K562 (cell line): ENCODE results near the gene GPATCH4. TPM values are rescaled to one million over a fixed set of nuclear protein-coding genes. Genes with fewer than 3 reads are reported as not detected.

Experiments
- LARP7 ChIP-seq: fragments of 450-650 bp; IDR thresholded peaks from 2 replicates; pipeline ENCODE4 v1.6.1; 2016
- PCBP1 ChIP-seq: fragments of 200-400 bp; formaldehyde crosslinking; IDR thresholded peaks from 2 replicates; pipeline ENCODE4 v1.6.1; 2018; ENCODE audit warnings: mild to moderate bottlenecking, low read depth, low read length; ENCODE audit not compliant: poor library complexity, severe bottlenecking
- polyA plus RNA-seq, 8 experiments: library from polyadenylated mRNA; depleted of rRNA in 4 of 8; stranded (reverse) in 5 of 8; unstranded in 3 of 8; fragments of >200 nt; fragmentation: Nextera tagmentation in 2 of 8; fragmentation: Illumina TruSeq in 1 of 8; extraction: Ambion mirVana in 2 of 8; extraction: Trizol in 1 of 8; gene quantifications; 2 replicates each; pipeline versions ENCODE4 v1.2.1 to v1.2.3, GENCODE V29; 2011 to 2014; ENCODE audit warnings: inconsistent platforms in 1 of 8, missing spikeins in 1 of 8
- total RNA-seq, 7 experiments: library from RNA; depleted of rRNA in 6 of 7; stranded (reverse); fragments of >200 nt in 6 of 7; fragmentation: Illumina TruSeq in 2 of 7; extraction: Trizol in 2 of 7; gene quantifications; 2 replicates each; pipeline versions ENCODE4 v1.2.1 to v1.2.3, GENCODE V29; 2011 to 2021; ENCODE audit warnings: low replicate concordance in 1 of 7
- TF ChIP-seq, protein P1 (sequence below): fragments of 450-650 bp; IDR thresholded peaks from 2 replicates; pipeline ENCODE4 v1.6.1; 2018; ENCODE audit not compliant: partially characterized antibody
- TF ChIP-seq, protein P2 (sequence below): fragments of 450-650 bp; formaldehyde crosslinking; conservative IDR thresholded peaks from 2 replicates; pipeline ENCODE4 v1.4.0; 2022; ENCODE audit warnings: mild to moderate bottlenecking, missing genetic modification characterization
- TF ChIP-seq, protein P3 (sequence below), 2 experiments: fragments of 450-650 bp in 1 of 2; sonication (generic) in 1 of 2; formaldehyde crosslinking in 1 of 2; IDR thresholded peaks; 2 replicates each; pipeline versions ENCODE4 v1.7.1 to v1.9.0; 2016 to 2022; ENCODE audit warnings: inconsistent platforms in 1 of 2, mild to moderate bottlenecking in 1 of 2, missing genetic modification reagents in 1 of 2
- TF ChIP-seq, protein P4 (sequence below): IDR thresholded peaks from 2 replicates; pipeline ENCODE4 v1.6.1; 2014; ENCODE audit warnings: antibody characterized with exemption
- TF ChIP-seq, protein P5 (sequence below): fragments of 450-650 bp; IDR thresholded peaks from 2 replicates; pipeline ENCODE4 v1.6.1; 2016; ENCODE audit warnings: borderline replicate concordance

Gene GPATCH4
- total and polyA plus RNA-seq, 9 of the 15 experiments (the other 6 are each of a cell fraction or from before 2014, with no cell fraction given): 43.7 to 105 (median 76.5) TPM

DNA sequence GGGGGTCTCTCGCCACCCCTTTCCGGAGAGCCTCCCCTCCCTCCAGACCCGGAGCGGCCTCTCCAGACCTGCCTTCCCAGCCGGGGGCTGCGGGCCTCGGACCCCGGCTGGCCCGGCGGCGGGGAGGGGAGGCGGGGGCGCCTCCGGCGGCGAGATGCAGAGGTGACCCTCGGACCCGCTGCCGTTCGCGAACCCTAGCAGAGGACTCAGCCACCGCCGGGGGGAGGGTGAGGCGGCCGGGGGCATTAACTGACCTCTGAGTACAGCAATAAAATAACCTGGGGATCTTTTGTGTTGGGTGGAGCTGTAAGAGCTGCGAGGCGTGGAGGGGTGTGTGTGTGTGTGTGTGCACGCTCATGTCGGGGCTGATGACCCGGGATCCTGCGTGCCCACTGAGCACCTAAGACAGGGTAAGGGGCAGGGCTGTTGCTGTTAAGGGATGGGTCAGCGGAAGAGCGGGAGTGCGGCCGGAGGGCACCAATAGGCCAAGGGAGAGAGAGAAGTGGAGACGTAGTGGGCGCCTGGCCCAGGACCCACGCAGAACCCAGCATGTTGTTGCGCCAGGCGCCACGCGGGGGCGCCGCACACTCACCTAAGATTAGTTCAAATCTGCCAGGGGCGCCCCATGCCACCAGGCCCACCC lies 24.3 kb upstream of the GPATCH4 start (continued):
- TF ChIP-seq, protein P1, sequence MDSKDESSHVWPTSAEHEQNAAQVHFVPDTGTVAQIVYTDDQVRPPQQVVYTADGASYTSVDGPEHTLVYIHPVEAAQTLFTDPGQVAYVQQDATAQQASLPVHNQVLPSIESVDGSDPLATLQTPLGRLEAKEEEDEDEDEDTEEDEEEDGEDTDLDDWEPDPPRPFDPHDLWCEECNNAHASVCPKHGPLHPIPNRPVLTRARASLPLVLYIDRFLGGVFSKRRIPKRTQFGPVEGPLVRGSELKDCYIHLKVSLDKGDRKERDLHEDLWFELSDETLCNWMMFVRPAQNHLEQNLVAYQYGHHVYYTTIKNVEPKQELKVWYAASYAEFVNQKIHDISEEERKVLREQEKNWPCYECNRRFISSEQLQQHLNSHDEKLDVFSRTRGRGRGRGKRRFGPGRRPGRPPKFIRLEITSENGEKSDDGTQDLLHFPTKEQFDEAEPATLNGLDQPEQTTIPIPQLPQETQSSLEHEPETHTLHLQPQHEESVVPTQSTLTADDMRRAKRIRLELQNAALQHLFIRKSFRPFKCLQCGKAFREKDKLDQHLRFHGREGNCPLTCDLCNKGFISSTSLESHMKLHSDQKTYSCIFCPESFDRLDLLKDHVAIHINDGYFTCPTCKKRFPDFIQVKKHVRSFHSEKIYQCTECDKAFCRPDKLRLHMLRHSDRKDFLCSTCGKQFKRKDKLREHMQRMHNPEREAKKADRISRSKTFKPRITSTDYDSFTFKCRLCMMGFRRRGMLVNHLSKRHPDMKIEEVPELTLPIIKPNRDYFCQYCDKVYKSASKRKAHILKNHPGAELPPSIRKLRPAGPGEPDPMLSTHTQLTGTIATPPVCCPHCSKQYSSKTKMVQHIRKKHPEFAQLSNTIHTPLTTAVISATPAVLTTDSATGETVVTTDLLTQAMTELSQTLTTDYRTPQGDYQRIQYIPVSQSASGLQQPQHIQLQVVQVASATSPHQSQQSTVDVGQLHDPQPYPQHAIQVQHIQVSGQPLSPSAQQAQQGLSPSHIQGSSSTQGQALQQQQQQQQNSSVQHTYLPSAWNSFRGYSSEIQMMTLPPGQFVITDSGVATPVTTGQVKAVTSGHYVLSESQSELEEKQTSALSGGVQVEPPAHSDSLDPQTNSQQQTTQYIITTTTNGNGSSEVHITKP: no peak
- TF ChIP-seq, protein P2, sequence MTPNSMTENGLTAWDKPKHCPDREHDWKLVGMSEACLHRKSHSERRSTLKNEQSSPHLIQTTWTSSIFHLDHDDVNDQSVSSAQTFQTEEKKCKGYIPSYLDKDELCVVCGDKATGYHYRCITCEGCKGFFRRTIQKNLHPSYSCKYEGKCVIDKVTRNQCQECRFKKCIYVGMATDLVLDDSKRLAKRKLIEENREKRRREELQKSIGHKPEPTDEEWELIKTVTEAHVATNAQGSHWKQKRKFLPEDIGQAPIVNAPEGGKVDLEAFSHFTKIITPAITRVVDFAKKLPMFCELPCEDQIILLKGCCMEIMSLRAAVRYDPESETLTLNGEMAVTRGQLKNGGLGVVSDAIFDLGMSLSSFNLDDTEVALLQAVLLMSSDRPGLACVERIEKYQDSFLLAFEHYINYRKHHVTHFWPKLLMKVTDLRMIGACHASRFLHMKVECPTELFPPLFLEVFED (CRISPR knock-in tag): no peak
- TF ChIP-seq, protein P3, sequence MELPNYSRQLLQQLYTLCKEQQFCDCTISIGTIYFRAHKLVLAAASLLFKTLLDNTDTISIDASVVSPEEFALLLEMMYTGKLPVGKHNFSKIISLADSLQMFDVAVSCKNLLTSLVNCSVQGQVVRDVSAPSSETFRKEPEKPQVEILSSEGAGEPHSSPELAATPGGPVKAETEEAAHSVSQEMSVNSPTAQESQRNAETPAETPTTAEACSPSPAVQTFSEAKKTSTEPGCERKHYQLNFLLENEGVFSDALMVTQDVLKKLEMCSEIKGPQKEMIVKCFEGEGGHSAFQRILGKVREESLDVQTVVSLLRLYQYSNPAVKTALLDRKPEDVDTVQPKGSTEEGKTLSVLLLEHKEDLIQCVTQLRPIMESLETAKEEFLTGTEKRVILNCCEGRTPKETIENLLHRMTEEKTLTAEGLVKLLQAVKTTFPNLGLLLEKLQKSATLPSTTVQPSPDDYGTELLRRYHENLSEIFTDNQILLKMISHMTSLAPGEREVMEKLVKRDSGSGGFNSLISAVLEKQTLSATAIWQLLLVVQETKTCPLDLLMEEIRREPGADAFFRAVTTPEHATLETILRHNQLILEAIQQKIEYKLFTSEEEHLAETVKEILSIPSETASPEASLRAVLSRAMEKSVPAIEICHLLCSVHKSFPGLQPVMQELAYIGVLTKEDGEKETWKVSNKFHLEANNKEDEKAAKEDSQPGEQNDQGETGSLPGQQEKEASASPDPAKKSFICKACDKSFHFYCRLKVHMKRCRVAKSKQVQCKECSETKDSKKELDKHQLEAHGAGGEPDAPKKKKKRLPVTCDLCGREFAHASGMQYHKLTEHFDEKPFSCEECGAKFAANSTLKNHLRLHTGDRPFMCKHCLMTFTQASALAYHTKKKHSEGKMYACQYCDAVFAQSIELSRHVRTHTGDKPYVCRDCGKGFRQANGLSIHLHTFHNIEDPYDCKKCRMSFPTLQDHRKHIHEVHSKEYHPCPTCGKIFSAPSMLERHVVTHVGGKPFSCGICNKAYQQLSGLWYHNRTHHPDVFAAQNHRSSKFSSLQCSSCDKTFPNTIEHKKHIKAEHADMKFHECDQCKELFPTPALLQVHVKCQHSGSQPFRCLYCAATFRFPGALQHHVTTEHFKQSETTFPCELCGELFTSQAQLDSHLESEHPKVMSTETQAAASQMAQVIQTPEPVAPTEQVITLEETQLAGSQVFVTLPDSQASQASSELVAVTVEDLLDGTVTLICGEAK (IDR thresholded peaks at IDR 0.05): no peak; the same call in 1 of the 2 replicates
- TF ChIP-seq, protein P3 (CRISPR knock-in tag; IDR thresholded peaks at IDR 0.05): no peak
- TF ChIP-seq, protein P4, sequence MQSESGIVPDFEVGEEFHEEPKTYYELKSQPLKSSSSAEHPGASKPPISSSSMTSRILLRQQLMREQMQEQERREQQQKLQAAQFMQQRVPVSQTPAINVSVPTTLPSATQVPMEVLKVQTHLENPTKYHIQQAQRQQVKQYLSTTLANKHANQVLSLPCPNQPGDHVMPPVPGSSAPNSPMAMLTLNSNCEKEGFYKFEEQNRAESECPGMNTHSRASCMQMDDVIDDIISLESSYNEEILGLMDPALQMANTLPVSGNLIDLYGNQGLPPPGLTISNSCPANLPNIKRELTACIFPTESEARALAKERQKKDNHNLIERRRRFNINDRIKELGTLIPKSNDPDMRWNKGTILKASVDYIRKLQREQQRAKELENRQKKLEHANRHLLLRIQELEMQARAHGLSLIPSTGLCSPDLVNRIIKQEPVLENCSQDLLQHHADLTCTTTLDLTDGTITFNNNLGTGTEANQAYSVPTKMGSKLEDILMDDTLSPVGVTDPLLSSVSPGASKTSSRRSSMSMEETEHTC: no peak
- TF ChIP-seq LARP7 (0 out of 2 replicates have a peak, but pooled peaks have one; percentile 20), PCBP1 (peak; percentile 35)
- TF ChIP-seq, protein P5, sequence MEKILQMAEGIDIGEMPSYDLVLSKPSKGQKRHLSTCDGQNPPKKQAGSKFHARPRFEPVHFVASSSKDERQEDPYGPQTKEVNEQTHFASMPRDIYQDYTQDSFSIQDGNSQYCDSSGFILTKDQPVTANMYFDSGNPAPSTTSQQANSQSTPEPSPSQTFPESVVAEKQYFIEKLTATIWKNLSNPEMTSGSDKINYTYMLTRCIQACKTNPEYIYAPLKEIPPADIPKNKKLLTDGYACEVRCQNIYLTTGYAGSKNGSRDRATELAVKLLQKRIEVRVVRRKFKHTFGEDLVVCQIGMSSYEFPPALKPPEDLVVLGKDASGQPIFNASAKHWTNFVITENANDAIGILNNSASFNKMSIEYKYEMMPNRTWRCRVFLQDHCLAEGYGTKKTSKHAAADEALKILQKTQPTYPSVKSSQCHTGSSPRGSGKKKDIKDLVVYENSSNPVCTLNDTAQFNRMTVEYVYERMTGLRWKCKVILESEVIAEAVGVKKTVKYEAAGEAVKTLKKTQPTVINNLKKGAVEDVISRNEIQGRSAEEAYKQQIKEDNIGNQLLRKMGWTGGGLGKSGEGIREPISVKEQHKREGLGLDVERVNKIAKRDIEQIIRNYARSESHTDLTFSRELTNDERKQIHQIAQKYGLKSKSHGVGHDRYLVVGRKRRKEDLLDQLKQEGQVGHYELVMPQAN: peak; percentile 41; the same call in 1 of the 2 replicates
- TF ChIP-seq, all 486 proteins: peak for 41
